Lower leg skin (tissue), 3 donors: ENCODE data around the gene RHOH.

Source experiments
- POLR2A ChIP-seq, 2 donors: fragments of 450-650 bp; IDR thresholded peaks; one replicate each; pipeline ENCODE4 v1.6.1; 2016 to 2017; ENCODE audit warnings: antibody characterized with exemption in 2 of 2, mild to moderate bottlenecking in 1 of 2, moderate library complexity in 1 of 2
- TF ChIP-seq, protein P1 (sequence below), 3 donors: fragments of 450-650 bp; IDR thresholded peaks; one replicate each; pipeline ENCODE4 v1.5.1; 2016; ENCODE audit warnings: antibody characterized with exemption in 3 of 3, mild to moderate bottlenecking in 3 of 3, moderate library complexity in 2 of 3

DNA sequence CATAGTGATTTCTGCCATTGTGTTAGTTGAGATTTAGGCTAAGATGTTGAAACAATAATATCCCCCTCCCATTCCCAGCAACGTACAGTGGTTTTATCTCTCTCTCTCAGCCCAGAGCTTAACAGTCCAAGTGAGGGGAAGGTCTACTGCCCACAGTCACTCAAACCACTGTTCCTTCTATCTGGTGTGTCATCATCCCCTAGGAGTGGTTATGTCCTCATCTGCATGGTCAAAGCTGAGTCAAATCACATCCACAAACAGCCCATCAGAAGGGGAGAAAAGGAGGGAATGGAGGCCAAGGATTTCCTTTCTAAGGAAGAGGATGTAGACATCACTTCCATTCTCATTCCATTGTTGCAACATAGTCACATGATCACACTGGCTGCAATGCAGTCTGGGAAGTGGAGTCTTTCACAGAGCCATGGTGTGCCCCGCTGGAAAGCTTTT lies 95.5 kb downstream of the RHOH start:
- TF ChIP-seq, protein P1, sequence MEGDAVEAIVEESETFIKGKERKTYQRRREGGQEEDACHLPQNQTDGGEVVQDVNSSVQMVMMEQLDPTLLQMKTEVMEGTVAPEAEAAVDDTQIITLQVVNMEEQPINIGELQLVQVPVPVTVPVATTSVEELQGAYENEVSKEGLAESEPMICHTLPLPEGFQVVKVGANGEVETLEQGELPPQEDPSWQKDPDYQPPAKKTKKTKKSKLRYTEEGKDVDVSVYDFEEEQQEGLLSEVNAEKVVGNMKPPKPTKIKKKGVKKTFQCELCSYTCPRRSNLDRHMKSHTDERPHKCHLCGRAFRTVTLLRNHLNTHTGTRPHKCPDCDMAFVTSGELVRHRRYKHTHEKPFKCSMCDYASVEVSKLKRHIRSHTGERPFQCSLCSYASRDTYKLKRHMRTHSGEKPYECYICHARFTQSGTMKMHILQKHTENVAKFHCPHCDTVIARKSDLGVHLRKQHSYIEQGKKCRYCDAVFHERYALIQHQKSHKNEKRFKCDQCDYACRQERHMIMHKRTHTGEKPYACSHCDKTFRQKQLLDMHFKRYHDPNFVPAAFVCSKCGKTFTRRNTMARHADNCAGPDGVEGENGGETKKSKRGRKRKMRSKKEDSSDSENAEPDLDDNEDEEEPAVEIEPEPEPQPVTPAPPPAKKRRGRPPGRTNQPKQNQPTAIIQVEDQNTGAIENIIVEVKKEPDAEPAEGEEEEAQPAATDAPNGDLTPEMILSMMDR (IDR thresholded peaks at IDR 0.05) = no peak
- no peak for TF ChIP-seq POLR2A (IDR thresholded peaks at IDR 0.05)
